T-cell (primary cell): ENCODE measurements around the gene IRAK3. TPM values are rescaled to one million over a fixed set of nuclear protein-coding genes. Genes with fewer than 3 reads are reported as not detected.
A peak's percentile ranks its signal among the peaks of the same experiment; 100 is the strongest.

Experiments used
- ATAC-seq, 4 experiments: fragments of 200-7000 bp in 3 of 4; fragments of 150-1000 bp in 1 of 4; cut with Tn5 transposase; replicated peaks in 1 of 4; 1 replicate in 3 of 4; 2 replicates in 1 of 4; pipeline ENCODE4 v1.10.0; 2021; ENCODE audit warnings: moderate library complexity in 3 of 4, mild to moderate bottlenecking in 2 of 4, moderate number of reproducible peaks in 1 of 4
- CTCF ChIA-PET, 2 donors: fragments of 300-600 bp; sonication (Branson Sonifier 250); formaldehyde crosslinking; loops; one replicate each; lab custom pipeline; 2022; ENCODE audit warnings: antibody characterized with exemption in 2 of 2; lab: Charles Lee
- POLR2A ChIA-PET, 2 donors: fragments of 300-600 bp; sonication (Branson Sonifier 250); formaldehyde crosslinking; loops; one replicate each; lab custom pipeline; 2022; ENCODE audit warnings: antibody characterized with exemption in 2 of 2; lab: Charles Lee
- DNase-seq, 35 experiments: peaks; one replicate each; pipeline versions ENCODE4 v3.0.0 to v3.0.0-alpha.2; 2013 to 2023
- H3K27ac ChIP-seq: one replicate; pipeline ENCODE4 v1.5.1; 2013; ENCODE audit warnings: low read length
- H3K27me3 ChIP-seq, 2 experiments: replicated peaks in 1 of 2; 1 replicate in 1 of 2; 2 replicates in 1 of 2; pipeline versions ENCODE4 v1.6.1 to v1.7.0; 2013; ENCODE audit warnings: low read length in 1 of 2, mixed read lengths in 1 of 2; ENCODE audit not compliant: control insufficient read depth in 2 of 2, insufficient read depth in 2 of 2; ENCODE audit errors: extremely low read depth in 1 of 2
- H3K36me3 ChIP-seq, 2 donors: 1 replicate in 1 of 2; 2 replicates in 1 of 2; pipeline versions ENCODE4 v1.6.1 to v1.7.0; 2013; ENCODE audit warnings: low read length in 1 of 2; ENCODE audit not compliant: control insufficient read depth in 2 of 2, insufficient read depth in 1 of 2; ENCODE audit errors: extremely low read depth in 1 of 2
- H3K4me1 ChIP-seq, 2 experiments: 1 replicate in 1 of 2; 2 replicates in 1 of 2; pipeline versions ENCODE4 v1.6.1 to v1.7.0; 2013; ENCODE audit warnings: low read length in 2 of 2, mixed read lengths in 1 of 2; ENCODE audit not compliant: insufficient read depth in 2 of 2, control insufficient read depth in 1 of 2; ENCODE audit errors: extremely low read depth in 1 of 2
- H3K4me3 ChIP-seq, 2 donors: 1 replicate in 1 of 2; 2 replicates in 1 of 2; pipeline versions ENCODE4 v1.5.1 to v1.7.0; 2013; ENCODE audit warnings: mild to moderate bottlenecking in 2 of 2, low read length in 1 of 2, moderate library complexity in 1 of 2; ENCODE audit not compliant: control insufficient read depth in 1 of 2; ENCODE audit errors: extremely low read depth in 1 of 2
- H3K9me3 ChIP-seq: 2 replicates; pipeline ENCODE4 v1.7.0; 2013
- H3K27ac Mint-ChIP-seq, 2 donors: one replicate each; pipeline ENCODE4 v1.8.0; 2020 to 2021; ENCODE audit warnings: mild to moderate bottlenecking in 2 of 2, mixed read lengths in 2 of 2
- H3K27me3 Mint-ChIP-seq, 2 donors: one replicate each; pipeline ENCODE4 v1.8.0; 2021 to 2022; ENCODE audit warnings: mixed read lengths in 2 of 2
- H3K36me3 Mint-ChIP-seq: one replicate; pipeline ENCODE4 v1.8.0; 2021; ENCODE audit warnings: mixed read lengths
- H3K4me1 Mint-ChIP-seq, 3 donors: one replicate each; pipeline ENCODE4 v1.8.0; 2020 to 2022; ENCODE audit warnings: mixed read lengths in 3 of 3, mild to moderate bottlenecking in 1 of 3
- H3K4me3 Mint-ChIP-seq, 3 donors: one replicate each; pipeline ENCODE4 v1.8.0; 2020 to 2022; ENCODE audit warnings: mild to moderate bottlenecking in 3 of 3, mixed read lengths in 3 of 3, moderate library complexity in 3 of 3
- H3K9me3 Mint-ChIP-seq, 3 donors: one replicate each; pipeline ENCODE4 v1.8.0; 2020 to 2022; ENCODE audit warnings: mixed read lengths in 3 of 3
- WGBS: methylation state at CpG from one replicate; pipeline ENCODE4 v1.1.5; 2013; ENCODE audit warnings: missing lambda C conversion rate; ENCODE audit not compliant: insufficient coverage; 5-methylcytosine and 5-hydroxymethylcytosine counted together
- total RNA-seq, 35 experiments: library from RNA in 6 of 35; stranded (reverse) in 6 of 35; fragments of 120-200 nt in 1 of 35; gene quantifications; one replicate each; pipeline versions ENCODE4 v1.2.1 to v1.2.4 and lab custom pipeline; 2013 to 2026

IRAK3 gene
- total RNA-seq, 5 donors from 2014 or later (not counting 1 experiment from before 2014, with no cell fraction given) = 0.16 to 1.0 (median 0.39) TPM

DNA sequence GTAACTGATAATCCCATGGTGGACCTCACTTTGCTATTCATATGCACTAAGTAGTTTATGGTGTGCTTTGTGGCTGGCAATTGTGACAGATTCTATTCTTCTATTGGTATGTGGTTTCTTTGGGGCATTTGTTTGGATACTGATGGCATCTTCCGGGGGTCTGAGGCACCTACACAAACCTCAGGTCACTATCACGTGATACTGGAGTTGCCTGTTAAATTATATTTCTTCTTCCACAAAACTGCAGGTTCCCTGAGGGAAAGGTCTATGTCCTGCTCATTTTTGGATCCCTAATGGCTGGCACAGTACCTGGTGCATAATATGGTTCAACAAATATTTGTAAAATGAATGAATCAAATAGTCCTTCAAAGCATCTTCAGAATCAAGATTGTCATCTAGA lies 63.8 kb downstream of the IRAK3 start:
- H3K27me3 ChIP-seq = no peaks in the 10 kb centered on the region
- no peak overlapping the region for H3K27ac ChIP-seq
- no peaks in the 10 kb centered on the region for H3K36me3 ChIP-seq
- no peak for ATAC-seq
- peaks cover 2 to 6% of the 10 kb centered on the region in 2 donors for H3K27me3 Mint-ChIP-seq
- no peak overlapping the region for H3K4me3 Mint-ChIP-seq
- H3K9me3 Mint-ChIP-seq = no peaks in the 10 kb centered on the region
- no CpG with 5 or more reads among the region's 2 CpGs for WGBS
- no peaks in the 10 kb centered on the region for H3K36me3 Mint-ChIP-seq
- H3K4me1 ChIP-seq = no peaks in the 10 kb centered on the region
- no peak for DNase-seq
- ChIA-PET CTCF (no interaction called here), POLR2A (no interaction called here)
- no peak overlapping the region for H3K4me3 ChIP-seq
- H3K4me1 Mint-ChIP-seq = no peaks in the 10 kb centered on the region
- no peak overlapping the region for H3K27ac Mint-ChIP-seq
- H3K9me3 ChIP-seq = no peaks in the 10 kb centered on the region

DNA sequence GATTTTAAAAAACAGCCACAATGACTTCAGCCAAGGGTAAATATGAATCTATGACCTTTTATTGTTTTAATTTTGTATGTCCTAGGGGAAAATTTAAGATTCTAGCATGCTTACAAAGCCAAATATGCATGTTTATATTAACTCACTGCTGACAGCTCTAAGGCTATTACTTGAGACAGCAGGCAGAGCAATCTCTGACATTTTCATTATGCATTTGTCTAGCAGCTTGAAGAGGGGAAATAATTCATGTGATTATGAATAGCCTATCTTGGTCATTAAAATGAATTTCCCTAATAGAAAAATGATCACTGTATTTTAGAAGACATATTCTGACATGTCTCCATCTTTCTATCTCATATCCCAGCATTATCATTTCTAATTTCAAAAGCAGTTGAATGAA lies 66.7 kb downstream of the IRAK3 start:
- Mint-ChIP-seq H3K4me1 (no peaks in the 10 kb centered on the region), H3K9me3 (no peaks in the 10 kb centered on the region), H3K27ac (no peak overlapping the region), H3K36me3 (no peaks in the 10 kb centered on the region), H3K27me3 (peaks cover 2 to 9% of the 10 kb centered on the region in 2 donors), H3K4me3 (no peak overlapping the region)
- Histone ChIP-seq H3K27ac (no peak overlapping the region), H3K4me1 (no peaks in the 10 kb centered on the region), H3K27me3 (no peaks in the 10 kb centered on the region), H3K4me3 (no peak overlapping the region), H3K9me3 (no peaks in the 10 kb centered on the region), H3K36me3 (no peaks in the 10 kb centered on the region)
- ATAC-seq (no peak), DNase-seq (no peak)
- CTCF ChIA-PET = no interaction called here
- POLR2A ChIA-PET = no interaction called here

DNA sequence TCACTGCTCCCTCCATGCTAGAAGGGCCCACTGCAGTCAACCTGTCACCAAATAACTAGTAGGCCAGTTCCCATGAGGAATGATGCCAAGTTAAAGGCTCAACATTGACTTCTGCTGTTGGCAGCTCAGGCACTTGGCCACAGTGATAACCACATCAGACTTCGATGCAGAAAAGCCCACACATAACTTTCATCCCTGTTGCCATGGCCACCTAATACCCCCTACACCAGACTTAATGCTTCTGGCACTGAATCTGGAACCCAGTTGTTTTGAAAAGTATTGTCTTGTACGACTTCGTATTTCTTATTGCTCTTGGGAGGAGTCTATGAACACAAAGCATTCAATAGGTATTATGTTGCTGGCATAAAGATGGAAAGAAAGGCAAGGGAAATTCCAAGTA lies 69.0 kb downstream of the IRAK3 start:
- no peaks in the 10 kb centered on the region for H3K4me1 ChIP-seq
- CTCF ChIA-PET = no interaction called here
- no peak for ATAC-seq
- H3K9me3 ChIP-seq = no peaks in the 10 kb centered on the region
- Mint-ChIP-seq H3K4me3 (no peak overlapping the region), H3K36me3 (no peaks in the 10 kb centered on the region), H3K27ac (no peak overlapping the region), H3K4me1 (no peaks in the 10 kb centered on the region), H3K9me3 (no peaks in the 10 kb centered on the region), H3K27me3 (peaks cover 0 to 3% of the 10 kb centered on the region in 2 donors)
- DNase-seq = no peak
- WGBS = 78% methylated on average over 3 of the region's 3 CpGs
- H3K36me3 ChIP-seq = no peaks in the 10 kb centered on the region
- no peaks in the 10 kb centered on the region for H3K27me3 ChIP-seq
- no peak overlapping the region for H3K4me3 ChIP-seq
- H3K27ac ChIP-seq = no peak overlapping the region
- POLR2A ChIA-PET = no interaction called here

DNA sequence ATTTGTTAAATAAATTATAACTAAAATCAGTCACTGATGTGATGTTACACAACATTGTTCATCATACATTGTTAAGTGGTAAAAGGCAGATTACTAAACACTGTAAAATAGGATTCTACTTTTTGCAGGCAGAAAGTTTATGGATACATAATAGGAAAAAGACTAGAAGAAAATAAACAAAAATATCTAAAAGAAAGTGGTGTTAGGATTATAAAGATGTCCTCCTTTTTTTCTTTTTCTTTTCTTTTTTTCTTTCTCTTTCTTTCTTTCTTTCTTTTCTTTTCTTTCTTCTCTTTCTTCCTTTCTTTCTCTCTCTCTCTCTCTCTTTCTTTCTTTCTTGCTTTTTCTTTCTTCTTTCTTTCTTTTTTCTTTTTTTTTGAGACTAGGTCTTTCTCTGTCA lies 73.7 kb downstream of the IRAK3 start:
- Mint-ChIP-seq H3K9me3 (no peaks in the 10 kb centered on the region), H3K27ac (no peak overlapping the region), H3K27me3 (peaks cover 0 to 3% of the 10 kb centered on the region in 2 donors), H3K36me3 (no peaks in the 10 kb centered on the region), H3K4me1 (peaks cover 0 to 3% (median 0%) of the 10 kb centered on the region in 3 donors), H3K4me3 (no peak overlapping the region)
- no peak for DNase-seq
- Histone ChIP-seq H3K36me3 (no peaks in the 10 kb centered on the region), H3K27me3 (peaks cover 0 to 3% of the 10 kb centered on the region in 2 experiments), H3K27ac (no peak overlapping the region), H3K4me3 (no peak overlapping the region), H3K9me3 (no peaks in the 10 kb centered on the region), H3K4me1 (no peaks in the 10 kb centered on the region)
- ChIA-PET CTCF (no interaction called here), POLR2A (interaction anchor here in 1 of 2 donors (0.6 kb wide), 1 partner anchor 507 kb away, joined by 3 read pairs; no protein-coding TSS in a partner anchor)
- no peak for ATAC-seq

DNA sequence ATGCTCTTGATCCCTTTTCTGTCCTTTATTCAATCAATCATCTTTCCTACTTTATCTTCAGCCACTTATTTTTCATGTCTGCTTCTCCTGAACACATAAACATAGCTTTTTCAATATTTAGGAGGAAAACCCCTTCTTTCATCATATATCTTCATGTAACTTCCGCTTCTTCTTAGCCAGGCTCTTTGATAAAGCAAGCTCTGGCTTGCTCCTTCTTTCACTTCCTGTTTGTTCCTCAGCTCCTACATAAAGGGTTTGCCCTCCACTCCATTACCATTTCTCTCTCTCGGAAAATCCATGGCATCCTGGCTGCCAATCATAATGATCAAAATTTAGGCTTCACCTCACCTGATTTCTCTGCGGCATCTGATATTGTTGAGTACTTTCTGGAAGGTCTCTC lies 79.5 kb downstream of the IRAK3 start:
- Mint-ChIP-seq H3K4me1 (peaks cover 4 to 14% (median 6%) of the 10 kb centered on the region in 3 donors), H3K36me3 (no peaks in the 10 kb centered on the region), H3K27me3 (no peaks in the 10 kb centered on the region), H3K27ac (no peak overlapping the region), H3K4me3 (no peak overlapping the region), H3K9me3 (no peaks in the 10 kb centered on the region)
- peak in 1 of 35 experiments; percentile 29 for DNase-seq
- H3K4me1 ChIP-seq = peaks cover 4 to 21% of the 10 kb centered on the region in 2 experiments
- peaks cover 0 to 3% of the 10 kb centered on the region in 2 experiments for H3K27me3 ChIP-seq
- WGBS = 64% methylated on average over 1 of the region's 3 CpGs
- H3K36me3 ChIP-seq = no peaks in the 10 kb centered on the region
- ChIA-PET CTCF (interaction anchor here (0.5 to 2.8 kb wide), 5 partner anchors 18 to 1715 kb away, joined by 3 to 22 read pairs (median 4); partner anchors contain the start of gene HELB (in 1 of the 2)), POLR2A (no interaction called here)
- H3K4me3 ChIP-seq = no peak overlapping the region
- H3K27ac ChIP-seq = no peak overlapping the region
- H3K9me3 ChIP-seq = no peaks in the 10 kb centered on the region
- peak in 2 of 4 experiments; percentile 29 to 82 for ATAC-seq

DNA sequence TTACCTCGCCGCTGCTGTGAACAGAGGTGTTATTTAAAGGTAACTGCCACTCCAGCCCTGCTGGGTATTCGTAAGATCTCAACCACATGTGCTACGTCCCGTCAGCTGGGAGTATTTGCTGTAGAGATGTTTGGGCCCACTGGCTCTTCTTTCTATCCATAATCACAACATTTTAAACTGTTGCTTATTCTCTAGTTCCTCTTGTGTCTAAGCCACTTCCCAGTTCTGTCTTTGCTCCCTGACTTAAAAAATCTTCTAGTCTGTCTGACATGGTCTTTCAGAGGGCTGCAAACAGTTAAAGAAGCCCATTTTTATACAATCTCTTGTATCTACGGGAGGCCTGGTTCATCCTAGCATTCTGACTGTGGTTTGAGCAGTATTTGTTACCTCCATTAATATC lies 80.1 kb downstream of the IRAK3 start:
- H3K27ac Mint-ChIP-seq = no peak overlapping the region
- ChIA-PET CTCF (interaction anchor here (0.5 to 3.2 kb wide), 17 partner anchors 9 to 1714 kb away, joined by 3 to 22 read pairs (median 5); partner anchors contain the start of gene HELB (in 1 of the 2)), POLR2A (interaction anchor here in 1 of 2 donors (0.7 kb wide), 1 partner anchor 34 kb away, joined by 3 read pairs; the partner anchor contains the start of gene HELB)
- H3K4me1 ChIP-seq = peaks cover 4 to 21% of the 10 kb centered on the region in 2 experiments
- H3K36me3 Mint-ChIP-seq = no peaks in the 10 kb centered on the region
- DNase-seq (no peak), ATAC-seq (no peak)
- H3K27me3 ChIP-seq = peaks cover 0 to 3% of the 10 kb centered on the region in 2 experiments
- H3K27me3 Mint-ChIP-seq = no peaks in the 10 kb centered on the region
- H3K27ac ChIP-seq = no peak overlapping the region
- no peak overlapping the region for H3K4me3 ChIP-seq
- no peak overlapping the region for H3K4me3 Mint-ChIP-seq
- no CpG with 5 or more reads among the region's 6 CpGs for WGBS
- no peaks in the 10 kb centered on the region for H3K9me3 Mint-ChIP-seq
- H3K4me1 Mint-ChIP-seq = peaks cover 6 to 15% (median 7%) of the 10 kb centered on the region in 3 donors
- H3K36me3 ChIP-seq = no peaks in the 10 kb centered on the region
- no peaks in the 10 kb centered on the region for H3K9me3 ChIP-seq
